HEK293 (cell line): ENCODE measurements around the gene TMEM232.
"Not testable (repeated sequence)": the region's sequence is repeated elsewhere in the genome, so short reads cannot be mapped to it uniquely, and the experiment has no call there.

Experiments used
- CTCF ChIP-seq: fragments of 450-650 bp; formaldehyde crosslinking; IDR thresholded peaks from 2 replicates; pipeline ENCODE4 v1.5.1; 2016; ENCODE audit warnings: missing biosample characterization, missing genetic modification characterization
- ELK4 ChIP-seq: IDR thresholded peaks from 2 replicates; pipeline ENCODE4 v1.6.1; 2011; ENCODE audit warnings: mild to moderate bottlenecking, low read depth, low read length, borderline replicate concordance
- HOXA7 ChIP-seq: sonication (generic); formaldehyde crosslinking; IDR thresholded peaks from 2 replicates; pipeline ENCODE4 v1.8.1; 2022; ENCODE audit warnings: missing genetic modification reagents, borderline replicate concordance
- RBAK ChIP-seq: fragments of 450-650 bp; formaldehyde crosslinking; IDR thresholded peaks from 2 replicates; pipeline ENCODE4 v1.5.1; 2016; ENCODE audit warnings: missing biosample characterization, missing genetic modification characterization
- ZFP41 ChIP-seq: fragments of 450-650 bp; formaldehyde crosslinking; IDR thresholded peaks from 2 replicates; pipeline ENCODE4 v1.5.1; 2016; ENCODE audit warnings: missing biosample characterization, missing genetic modification characterization, borderline replicate concordance
- ZNF302 ChIP-seq: fragments of 450-650 bp; formaldehyde crosslinking; IDR thresholded peaks from 2 replicates; pipeline ENCODE4 v1.5.1; 2016; ENCODE audit warnings: missing biosample characterization, missing genetic modification characterization, low read depth
- ZNF639 ChIP-seq: fragments of 450-650 bp; formaldehyde crosslinking; IDR thresholded peaks from 2 replicates; pipeline ENCODE4 v1.5.1; 2016; ENCODE audit warnings: missing biosample characterization, missing genetic modification characterization
- ZNF830 ChIP-seq: fragments of 450-650 bp; IDR thresholded peaks from 2 replicates; pipeline ENCODE4 v1.5.0; 2018; ENCODE audit warnings: missing biosample characterization, missing genetic modification characterization, low read depth, mild to moderate bottlenecking, moderate library complexity

DNA sequence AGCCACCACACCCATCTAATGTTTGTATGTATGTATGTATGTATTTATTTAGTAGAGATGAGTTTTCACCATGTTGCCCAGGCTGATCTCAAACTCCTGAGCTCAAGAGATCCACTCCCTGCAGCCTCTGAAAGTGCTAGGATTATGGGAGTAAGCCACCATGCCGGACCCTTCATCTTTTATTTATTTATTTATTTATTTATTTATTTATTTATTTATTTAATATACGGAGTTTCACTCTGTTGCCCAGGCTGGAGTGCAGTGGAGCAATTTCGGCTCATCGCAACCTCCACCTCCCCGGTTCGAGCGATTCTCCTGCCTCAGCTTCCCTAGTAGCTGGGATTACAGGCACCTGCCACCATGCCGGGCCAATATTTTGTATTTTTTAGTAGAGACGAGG is 49.9 kb downstream of the TMEM232 start:
- not testable (repeated sequence) for TF ChIP-seq ZFP41; RBAK; ZNF302 (tag by site-specific recombination); ZNF830 (tag by site-specific recombination); CTCF (tag by site-specific recombination); HOXA7 (CRISPR knock-in tag); ELK4; ZNF639 (tag by site-specific recombination)
